NCI-H2107 (cell line): ENCODE data around the gene HACL1.

Source experiments
- DNase-seq: peaks from one replicate; lab custom pipeline; 2025; lab: John Stamatoyannopoulos, UW

Gene HACL1

DNA sequence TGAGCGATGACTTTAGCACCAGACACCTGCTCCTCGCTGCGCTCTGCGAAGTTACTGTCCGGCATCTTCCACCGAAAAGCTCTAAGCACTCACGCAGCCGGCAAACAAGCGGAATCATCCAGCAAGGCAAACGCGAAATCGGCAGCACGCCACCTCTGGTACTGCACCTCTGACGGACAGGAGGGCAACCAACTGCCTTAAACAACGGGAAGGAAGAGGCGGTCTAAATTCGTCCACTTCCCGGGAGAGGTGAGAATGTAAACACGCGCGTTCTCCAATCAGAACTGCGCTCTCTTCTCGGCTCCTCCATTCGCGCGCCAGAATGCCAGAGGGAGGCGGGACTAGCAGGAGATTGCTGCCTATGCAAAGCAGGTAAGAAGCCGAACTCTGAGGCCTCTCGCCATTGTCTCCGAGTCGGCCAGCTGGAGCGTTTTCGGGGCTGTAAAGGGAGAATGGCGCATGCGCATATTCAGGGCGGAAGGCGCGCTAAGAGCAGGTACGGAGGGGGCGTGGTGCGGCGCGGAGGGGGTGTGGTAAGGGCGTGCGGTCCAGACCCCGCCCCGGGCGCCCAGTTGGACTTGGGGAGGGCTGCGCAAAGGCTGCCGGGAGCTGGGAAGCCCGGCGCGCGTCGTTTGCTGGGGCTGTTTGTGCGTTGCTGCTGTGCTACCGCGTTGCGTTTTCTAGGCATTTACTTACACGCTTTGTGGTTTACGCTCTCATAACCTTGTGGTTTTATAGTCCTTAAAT is at the start of gene HACL1, which contains the start of gene BTD:
HACL1 (minus strand) TSS at position 171 of the 747 bp plus-strand sequence; CDS start at position 65, 106 bp downstream.
BTD (plus strand) TSS at position 347 of the 747 bp plus-strand sequence. CDS start 33,695 bp downstream, outside the sequence.
- no peak for DNase-seq

DNA sequence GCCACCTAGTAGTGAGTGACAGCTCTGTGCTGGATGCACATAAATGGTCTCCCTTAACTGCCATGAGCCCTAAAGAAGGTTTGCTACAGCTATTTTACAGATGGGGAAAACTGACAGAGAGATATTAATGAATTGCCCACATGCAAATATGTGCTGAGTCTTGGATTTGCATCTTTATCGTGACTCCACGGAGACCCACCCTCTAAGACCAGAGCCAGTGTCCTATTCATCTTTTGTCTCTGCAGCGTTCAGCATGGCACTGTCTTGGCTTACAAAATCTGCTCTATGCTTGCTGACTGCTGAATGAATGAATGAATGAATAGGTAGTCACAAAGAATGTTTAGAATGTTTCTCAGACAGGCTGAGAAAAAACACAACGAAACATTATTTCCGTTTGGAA is 48.5 kb upstream of the HACL1 start:
- no peak for DNase-seq

DNA sequence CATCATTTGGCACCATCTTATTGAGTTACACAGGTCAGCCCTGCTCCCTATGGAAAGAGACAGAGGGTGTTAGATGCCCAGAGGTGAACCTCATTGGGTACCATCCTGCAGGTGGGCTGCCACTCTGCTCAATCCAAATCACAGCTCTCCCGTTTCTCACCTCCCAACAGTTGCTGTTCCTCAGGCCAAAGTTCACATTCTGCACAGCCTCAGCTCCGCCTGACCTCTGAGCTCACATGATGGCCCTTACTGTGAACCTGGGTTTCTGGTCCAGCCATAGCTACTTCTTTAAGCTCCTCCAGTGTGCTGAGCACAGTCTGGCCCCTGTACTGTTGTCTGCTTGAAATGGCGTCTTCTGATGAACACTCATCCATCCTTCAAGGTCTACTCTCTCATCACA is 48.0 kb upstream of the HACL1 start:
- no peak for DNase-seq

DNA sequence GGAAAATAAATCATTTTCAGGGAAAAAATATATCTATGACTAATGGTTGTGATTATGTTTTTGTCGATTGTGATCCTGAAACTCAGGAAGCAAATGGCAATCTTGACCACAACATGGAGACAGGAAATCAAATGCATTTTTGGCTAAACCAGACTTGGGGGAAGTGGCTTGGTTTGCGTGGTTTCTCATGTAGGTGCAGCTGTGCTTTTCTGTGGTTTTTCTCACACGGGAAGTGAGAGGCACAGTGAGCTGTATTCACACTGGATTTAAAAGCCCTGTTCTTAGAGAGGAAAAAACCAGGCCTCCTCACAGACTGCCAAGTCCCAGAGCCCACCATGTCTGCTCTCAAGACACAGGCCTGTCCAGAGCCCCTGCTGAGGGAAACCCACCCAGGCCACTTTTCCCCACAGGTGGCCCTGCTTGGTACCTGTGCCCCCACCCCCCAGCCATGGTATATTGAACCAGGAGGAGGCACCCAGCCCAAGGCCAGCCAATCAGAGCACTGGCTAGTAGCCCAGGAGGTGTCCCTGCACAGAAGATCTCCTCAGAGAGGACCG is 46.3 kb upstream of the HACL1 start:
- DNase-seq: no peak

DNA sequence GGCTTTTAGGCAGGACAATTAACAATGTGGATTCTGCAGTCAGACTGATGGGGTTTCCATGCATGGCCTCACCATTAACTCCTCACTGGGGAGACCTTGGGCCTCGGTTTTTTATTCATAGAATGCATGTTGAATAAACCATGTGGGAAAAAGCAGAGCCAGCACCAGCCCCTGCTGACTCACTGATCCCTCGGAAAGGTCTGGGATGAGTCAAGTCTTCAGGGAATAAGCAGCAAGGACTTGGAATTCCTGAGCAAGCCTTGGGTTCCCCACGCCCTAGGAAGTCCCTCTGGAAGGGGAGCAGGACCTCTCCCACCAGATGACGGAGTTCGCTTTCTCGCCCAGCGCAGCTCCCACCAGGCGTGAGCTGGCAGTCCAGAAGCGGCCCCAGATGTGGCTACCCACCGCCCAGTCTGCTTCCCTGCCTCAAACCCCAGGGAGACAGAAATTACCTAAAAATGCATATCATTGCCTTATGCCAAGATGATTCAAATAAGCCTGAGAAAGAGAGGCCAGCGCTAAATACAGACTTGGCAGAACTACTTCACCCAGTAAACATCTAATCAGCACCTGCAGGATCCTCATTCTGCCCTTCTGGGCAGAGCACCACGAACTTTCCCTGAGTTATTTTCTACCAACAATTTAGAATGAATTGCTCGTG is 45.6 kb upstream of the HACL1 start:
- DNase-seq: no peak

DNA sequence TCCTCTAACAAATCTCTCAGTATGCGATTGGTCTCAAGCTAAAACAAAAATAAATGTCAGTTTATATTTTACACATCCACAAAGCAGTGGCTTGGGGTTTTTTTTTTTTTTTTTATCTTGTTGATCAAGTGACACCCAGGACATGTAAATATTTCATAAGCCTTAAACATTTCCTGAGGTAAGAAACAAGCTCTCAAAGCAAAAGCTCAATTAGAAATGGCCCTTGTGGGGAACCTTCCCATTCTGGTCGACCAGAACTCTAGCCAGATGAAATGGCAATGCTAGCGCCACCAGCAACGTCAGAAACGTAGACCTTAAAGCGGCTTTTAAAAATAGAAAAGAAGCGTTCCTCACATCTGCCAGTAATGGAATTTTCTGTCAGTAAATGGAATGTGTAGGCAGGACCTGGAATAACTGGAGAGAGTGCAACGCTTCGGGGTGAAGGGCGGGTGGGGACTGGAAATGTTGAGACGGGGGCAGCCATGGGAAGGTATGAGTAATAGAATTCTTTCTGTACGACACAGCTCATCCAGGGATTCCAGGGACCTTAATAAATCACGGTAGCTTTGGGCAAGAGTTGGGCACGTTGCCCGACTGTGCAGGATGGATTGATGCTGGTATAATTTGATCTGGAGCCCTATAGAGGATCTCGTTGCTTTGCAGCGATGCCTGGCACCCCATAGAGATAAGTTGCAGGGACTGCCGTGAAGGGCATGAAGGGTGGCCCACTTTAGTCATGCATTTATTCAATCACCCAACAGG is 44.6 kb upstream of the HACL1 start:
- no peak for DNase-seq

DNA sequence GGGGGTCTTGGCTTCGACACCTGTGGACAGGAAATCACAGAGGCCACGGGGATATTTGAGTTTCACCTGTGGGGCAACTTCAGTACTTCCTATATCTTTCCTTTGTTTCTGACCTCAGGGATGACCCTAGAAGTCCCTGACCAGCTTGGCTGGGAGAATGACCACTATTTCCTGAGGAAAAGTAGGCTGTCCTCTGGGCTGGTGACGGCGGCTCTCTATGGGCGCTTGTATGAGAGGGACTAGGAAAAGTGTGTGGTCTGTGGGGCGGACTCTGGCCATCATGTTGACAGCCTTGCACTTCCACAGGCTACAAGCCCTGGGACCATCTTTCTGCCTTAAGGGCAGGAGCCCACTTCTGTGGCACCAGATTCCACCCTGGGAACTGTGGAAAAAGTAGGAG is 43.9 kb upstream of the HACL1 start:
- no peak for DNase-seq

DNA sequence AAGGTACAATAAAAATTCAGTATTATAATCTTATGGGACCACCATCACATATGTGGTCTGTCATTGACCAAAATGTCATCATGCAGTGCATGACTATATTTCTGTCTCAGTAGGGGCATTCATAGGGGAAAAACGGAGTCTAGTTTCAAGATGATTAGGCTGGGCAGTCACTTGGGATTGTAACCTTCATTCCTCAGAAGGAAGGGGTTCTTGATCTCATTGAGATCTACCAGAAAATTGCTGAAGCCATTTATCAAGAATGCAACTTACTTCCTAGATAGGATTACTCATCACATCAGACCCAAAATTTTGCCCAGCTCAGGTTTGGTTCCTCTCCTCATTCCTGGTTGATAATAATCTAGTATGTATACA is 37.5 kb upstream of the HACL1 start:
- no peak for DNase-seq

DNA sequence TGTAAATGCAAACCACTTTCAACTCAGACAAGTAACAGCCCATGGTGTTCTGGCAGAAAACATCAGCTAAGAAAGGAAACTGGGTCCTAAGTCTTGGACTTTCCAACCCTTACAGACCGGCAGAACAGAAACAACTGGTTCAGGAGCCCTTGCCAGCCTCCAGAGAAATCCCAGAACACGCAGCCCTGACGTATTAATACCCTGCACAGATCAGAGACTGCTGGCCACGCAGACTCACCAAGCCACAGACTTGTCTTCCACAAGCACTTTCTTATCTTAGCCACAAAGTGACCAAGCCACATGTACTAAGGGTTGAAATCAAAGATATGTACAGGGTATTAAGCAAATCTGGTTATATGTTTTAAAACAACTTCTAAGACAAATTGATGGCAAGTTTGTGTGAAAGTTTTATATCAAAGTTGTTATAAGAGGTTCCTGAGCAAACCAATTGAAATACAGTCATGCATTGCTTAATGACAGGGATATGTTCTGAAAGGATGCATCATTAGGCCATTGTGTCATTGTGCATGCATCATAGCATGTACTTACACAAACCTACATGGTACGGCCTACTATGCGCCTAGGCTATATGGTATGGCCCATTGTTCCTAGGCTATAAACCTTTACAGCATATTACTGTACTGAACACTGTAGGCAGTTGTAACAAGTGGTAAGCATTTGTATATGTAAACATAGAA is 37.0 kb upstream of the HACL1 start:
- no peak for DNase-seq

DNA sequence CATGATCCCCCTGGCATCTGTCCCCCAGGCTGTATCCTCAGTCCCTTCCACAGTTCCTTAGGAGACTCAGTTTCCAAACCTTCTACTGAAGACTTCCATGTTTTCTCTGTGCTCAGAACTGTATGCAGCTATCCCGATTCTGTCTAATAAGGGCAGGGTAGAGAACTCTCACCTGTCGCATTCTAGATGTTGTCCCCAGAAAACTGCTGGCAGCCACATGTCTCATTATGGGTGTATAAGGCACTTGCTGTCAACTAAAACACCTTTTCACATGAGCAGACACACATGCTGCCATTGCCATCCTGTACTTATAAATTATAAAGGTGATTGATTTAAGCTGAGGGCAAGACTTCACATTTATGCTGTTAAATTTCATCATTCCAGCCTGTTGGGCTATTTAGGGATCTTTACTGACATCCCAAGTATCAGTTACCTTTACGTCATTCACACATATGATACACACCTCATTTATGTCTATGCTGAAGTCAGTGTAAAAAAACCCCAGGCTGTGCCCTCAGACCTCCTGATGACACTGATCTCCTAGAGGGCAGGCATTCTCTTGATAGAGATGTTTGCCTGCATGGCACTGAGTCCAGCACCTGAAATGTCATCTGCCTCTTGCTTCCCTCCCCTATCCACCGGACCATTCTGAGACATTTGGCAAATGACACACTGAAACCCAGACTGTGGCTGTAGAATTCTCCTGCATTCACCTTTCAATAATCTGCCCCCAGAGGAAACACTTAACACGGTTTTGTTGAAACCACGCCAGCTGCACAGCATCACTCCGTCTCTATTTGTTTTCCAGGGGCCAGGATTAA is 36.0 kb upstream of the HACL1 start:
- no peak for DNase-seq

DNA sequence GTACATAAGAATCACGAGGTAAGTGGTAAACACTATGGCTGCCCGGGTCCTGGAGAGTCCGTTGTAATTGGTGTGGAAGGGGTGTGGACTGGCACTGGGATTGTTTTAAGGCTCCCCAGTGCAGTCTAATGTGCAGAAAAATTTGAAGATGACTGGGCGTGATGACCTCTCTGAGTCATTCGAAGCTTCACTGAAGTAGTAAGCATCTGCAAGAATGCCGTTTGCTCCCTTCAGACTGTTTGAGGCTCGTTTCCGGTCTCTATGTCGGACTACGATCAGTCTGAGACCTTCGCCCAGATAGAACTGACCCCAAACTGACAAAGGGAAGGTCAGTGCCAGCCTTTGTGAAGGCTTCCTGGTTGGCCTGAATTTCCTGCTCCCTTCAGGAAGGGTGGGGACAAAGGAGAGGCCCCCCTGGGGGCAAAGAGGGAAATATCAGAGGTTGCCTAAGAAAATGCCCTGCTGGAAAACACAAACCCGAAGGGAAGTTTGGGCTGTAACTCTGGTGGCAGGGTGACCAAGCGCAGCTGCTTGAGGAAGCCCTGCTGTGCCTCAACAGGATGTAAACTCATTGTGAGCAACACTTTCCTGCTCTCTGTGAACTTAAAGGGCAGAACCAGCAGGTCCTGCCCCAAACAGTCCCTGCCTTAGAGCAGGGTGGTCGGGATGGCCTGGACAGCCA is 34.8 kb upstream of the HACL1 start:
- no peak for DNase-seq

DNA sequence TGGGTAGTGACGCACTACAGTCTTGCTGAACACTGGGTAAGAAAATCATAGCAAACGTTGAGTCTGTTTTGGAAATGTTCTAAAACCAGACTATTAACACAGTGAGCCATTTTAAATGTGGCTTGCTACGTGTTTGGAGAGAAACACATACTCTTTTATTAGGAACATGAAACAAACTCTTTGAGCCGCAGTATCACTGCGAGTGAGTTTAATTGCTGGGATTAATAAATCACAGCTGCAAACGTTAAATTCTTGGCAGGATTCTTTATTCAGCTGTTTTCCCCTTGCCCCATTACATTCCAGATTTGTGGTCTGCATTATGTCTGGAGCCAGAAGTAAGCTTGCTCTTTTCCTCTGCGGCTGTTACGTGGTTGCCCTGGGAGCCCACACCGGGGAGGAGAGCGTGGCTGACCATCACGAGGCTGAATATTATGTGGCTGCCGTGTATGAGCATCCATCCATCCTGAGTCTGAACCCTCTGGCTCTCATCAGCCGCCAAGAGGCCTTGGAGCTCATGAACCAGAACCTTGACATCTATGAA is 33.8 kb upstream of the HACL1 start:
- DNase-seq: no peak

DNA sequence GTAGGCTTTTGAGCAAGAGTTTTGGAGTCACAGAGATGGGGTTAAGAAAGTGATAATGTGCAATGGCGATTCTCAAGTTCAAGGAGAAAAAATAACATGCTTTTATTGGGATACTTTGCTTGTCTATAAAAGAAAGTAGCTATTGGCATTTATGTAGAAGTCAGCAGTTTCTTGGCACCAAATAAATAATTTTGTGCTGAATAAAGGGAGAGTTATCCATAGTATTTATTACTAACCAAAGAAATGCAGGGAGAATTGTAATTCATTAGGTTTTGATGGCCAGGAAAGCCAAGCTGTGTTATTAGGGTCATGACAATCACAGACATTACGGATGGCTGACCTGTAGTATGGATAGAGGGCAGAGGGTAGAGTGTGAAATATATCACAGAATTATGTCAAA is 33.3 kb upstream of the HACL1 start:
- DNase-seq: no peak

DNA sequence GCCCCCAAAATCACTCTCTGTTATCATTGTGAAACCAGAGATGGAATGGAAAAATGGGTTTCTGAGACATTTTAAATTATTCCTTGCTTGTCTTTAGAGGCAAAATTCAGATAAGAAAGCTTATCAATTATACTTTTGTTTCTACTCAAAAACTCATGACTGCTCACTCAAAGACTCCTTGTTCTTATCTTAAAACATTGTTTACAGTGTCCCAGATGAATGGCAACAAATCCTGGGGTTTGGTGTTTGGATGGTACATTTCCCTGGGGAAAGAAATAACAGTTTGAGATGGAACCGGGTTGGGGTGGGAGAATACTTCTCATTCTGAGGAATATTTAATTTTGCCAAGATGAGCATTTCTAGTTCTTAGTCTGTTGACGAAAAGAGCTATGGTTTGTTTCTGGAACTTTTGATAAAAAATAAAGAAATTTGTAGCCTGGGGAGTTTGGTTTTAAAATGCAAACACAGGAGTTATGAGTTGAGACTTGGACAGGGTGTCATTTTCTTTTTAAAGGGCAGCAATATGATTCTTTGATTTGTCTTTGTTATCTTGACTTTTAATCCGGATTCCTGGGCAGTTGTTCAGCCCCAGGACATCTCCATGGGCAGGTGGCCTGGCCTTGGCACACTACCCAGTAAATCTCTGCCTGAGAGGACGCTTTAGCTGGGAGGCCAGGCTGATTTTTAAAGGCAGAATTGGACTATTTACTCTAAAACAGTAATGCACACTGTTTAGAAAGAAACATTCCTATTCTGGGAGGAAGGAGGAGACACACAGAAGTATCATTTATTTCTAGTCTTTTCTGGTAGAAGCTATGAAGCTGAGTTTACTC is 32.6 kb upstream of the HACL1 start:
- DNase-seq: no peak

DNA sequence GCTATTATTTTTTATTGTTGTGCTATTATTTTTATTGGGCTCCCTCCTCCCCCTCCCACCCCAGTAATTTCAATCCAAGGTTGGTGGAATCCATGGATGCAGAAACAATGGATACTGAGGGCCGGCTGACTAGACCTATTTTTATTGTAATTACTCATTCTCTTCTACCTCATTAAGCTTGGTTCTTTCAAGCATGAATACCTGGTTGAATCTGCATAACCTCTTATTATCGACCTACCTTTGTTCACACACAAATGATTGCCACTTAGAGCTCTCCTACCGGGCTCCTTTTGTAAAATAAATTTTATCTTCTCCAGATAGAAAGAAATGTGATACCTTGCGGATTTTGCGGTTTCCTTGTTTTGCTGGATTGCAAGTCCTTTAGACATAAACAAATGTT is 31.8 kb upstream of the HACL1 start:
- DNase-seq: no peak

DNA sequence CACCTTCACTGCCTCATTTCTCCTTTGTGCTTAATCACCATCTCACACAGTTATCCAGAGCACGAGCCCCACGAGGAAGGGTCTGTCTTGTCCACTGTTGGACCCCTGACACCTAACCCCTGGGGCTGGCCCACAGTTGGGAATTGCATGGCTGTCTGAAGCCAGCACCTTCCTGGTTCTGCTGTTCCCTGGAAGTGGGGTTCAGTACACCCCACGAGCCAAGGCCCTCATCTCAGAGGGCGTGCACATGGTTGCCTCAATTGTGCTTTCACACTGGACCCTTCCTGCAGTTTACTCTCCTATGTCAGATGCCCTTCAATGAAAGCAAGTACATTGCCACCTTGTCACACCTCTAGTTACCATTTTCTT is 30.8 kb upstream of the HACL1 start:
- DNase-seq: no peak

DNA sequence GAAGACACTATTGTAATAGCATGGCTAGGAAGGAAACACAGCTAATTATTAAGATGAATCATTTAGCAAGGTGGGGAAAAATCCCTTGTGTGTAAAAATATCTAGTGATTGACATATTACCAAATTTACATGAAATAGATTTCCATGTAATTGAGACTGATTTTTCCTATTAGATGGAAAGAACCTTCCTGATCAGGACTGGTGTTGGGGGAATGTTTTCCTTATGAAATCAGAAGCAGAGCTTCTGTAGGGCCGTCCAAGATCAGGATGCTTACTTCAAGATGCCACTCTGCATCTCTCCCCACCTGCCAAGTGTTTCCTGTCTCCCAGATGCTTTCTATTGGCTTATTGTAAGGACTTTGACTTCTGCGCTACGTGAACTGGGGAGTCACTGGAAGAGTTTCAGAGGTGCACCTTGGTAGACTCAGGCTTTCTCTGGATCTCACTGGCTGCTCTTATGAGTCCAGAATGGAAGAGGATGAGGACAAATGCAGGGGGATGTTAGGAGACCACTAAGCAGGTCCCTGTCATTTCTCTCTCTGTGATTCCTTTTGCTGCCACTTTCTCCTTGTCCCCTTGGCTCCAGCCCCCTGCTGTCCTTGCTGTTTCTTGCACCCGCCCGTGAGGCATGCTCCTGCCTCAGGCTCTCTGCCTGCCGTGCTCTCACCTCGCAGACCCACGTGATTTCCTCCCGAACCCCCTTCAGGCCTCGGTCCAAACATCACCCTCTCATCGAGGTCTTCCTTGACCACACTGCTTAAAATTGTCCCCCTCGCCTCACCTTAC is 30.2 kb upstream of the HACL1 start:
- DNase-seq: no peak

DNA sequence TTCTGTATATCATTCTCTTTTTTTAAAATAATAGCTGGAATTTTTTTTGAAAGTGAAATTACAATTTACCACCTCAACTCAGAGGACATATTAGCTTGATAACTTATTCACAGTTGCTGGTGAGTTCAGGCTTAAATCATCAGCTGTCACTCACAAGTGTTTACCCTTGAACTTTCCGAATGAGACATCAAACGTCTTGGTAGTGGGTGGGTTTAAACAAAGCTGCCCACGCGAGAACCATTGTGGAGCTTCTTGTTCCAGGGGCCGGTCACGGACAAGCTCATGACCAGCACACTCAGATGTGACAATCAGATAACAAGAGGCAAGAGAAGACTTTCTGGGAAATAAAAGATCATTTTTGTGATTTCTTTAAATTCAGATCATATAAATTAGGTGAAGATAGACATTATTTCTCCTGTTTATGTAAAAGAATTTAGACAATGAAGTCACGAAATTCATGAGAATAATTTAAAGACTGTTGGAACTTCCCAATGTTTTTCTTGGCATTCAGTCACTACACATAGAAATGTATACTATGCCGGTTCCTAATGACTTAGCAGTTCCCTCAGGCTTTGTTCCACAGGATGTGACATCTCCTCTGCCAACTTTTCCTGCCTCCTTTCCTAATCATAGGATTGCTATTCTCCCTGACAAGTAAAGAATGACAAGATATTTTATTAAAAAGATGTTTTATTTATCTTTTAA is 29.4 kb upstream of the HACL1 start:
- DNase-seq: no peak
